Activated CD8-positive, alpha-beta T cell treated with anti-CD3 and anti-CD28 coated beads for 36 hours (primary cell): ENCODE results near the gene ACSL5. TPM values are rescaled to one million over a fixed set of nuclear protein-coding genes. Genes with fewer than 3 reads are reported as not detected.

Experiments used
- ATAC-seq: fragments of 200-7000 bp; cut with Tn5 transposase; one replicate; pipeline ENCODE4 v1.10.0; 2021; ENCODE audit warnings: mild to moderate bottlenecking, moderate library complexity
- CTCF ChIA-PET: fragments of 350-600 bp; sonication (Branson Sonifier 250); formaldehyde crosslinking; loops from one replicate; lab custom pipeline; 2021; ENCODE audit warnings: antibody characterized with exemption; lab: Charles Lee
- POLR2A ChIA-PET: fragments of 350-600 bp; sonication (Branson Sonifier 250); formaldehyde crosslinking; loops from one replicate; lab custom pipeline; 2021; ENCODE audit warnings: antibody characterized with exemption; lab: Charles Lee
- DNase-seq: peaks from one replicate; pipeline ENCODE4 v3.0.0-alpha.2; 2020
- H3K27ac Mint-ChIP-seq: one replicate; pipeline ENCODE4 v1.8.0; 2021; ENCODE audit warnings: mild to moderate bottlenecking, mixed read lengths
- H3K27me3 Mint-ChIP-seq: one replicate; pipeline ENCODE4 v1.8.0; 2021; ENCODE audit warnings: mixed read lengths
- H3K36me3 Mint-ChIP-seq: one replicate; pipeline ENCODE4 v1.8.0; 2021; ENCODE audit warnings: low read depth, mixed read lengths
- H3K4me1 Mint-ChIP-seq: one replicate; pipeline ENCODE4 v1.8.0; 2021; ENCODE audit warnings: low read depth, mixed read lengths
- H3K4me3 Mint-ChIP-seq: one replicate; pipeline ENCODE4 v1.8.0; 2021; ENCODE audit warnings: mild to moderate bottlenecking, moderate library complexity, mixed read lengths
- H3K9me3 Mint-ChIP-seq: one replicate; pipeline ENCODE4 v1.8.0; 2021; ENCODE audit warnings: mixed read lengths
- intact Hi-C: fragments of 100-400 bp; cut with micrococcal nuclease; formaldehyde crosslinking; loops from one replicate; pipeline ENCODE4 v1.10.0; 2022
- total RNA-seq, 2 experiments: library from RNA; stranded (reverse); gene quantifications; one replicate each; pipeline ENCODE4 v1.2.3, GENCODE V29; 2021
- TF ChIP-seq, protein P1 (sequence below): fragments of 200-600 bp; IDR thresholded peaks from one replicate; pipeline ENCODE4 v1.8.0; 2022; ENCODE audit warnings: antibody characterized with exemption, mild to moderate bottlenecking

Gene ACSL5
- total RNA-seq, 2 experiments from 2014 or later, result 33.7 to 34.1 TPM

DNA sequence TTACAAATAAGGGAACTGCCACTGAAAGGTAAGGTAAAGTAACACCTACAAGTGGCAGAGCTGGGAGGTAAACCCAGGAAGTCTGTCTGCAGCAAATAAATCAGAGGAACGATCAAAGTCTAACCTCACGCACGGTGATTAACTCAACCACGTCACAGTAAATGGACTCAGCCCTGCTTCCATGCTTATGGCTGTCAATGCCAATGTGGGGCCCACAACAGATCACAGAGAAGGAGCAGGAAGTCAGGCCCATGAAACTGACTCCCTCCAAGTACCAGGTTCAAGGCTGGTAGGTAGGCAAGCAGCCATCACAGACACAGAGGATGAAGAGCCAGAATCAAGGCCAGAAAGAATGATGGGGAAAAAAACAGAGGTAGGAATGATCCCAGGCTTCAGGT is 38.0 kb upstream of the ACSL5 start:
- DNase-seq (no peak), ATAC-seq (no peak)
- H3K27ac Mint-ChIP-seq, result no peak overlapping the region
- intact Hi-C loops, result no loop called here
- TF ChIP-seq, protein P1, sequence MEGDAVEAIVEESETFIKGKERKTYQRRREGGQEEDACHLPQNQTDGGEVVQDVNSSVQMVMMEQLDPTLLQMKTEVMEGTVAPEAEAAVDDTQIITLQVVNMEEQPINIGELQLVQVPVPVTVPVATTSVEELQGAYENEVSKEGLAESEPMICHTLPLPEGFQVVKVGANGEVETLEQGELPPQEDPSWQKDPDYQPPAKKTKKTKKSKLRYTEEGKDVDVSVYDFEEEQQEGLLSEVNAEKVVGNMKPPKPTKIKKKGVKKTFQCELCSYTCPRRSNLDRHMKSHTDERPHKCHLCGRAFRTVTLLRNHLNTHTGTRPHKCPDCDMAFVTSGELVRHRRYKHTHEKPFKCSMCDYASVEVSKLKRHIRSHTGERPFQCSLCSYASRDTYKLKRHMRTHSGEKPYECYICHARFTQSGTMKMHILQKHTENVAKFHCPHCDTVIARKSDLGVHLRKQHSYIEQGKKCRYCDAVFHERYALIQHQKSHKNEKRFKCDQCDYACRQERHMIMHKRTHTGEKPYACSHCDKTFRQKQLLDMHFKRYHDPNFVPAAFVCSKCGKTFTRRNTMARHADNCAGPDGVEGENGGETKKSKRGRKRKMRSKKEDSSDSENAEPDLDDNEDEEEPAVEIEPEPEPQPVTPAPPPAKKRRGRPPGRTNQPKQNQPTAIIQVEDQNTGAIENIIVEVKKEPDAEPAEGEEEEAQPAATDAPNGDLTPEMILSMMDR, result no peak
- peaks cover 7% of the 10 kb centered on the region for H3K4me1 Mint-ChIP-seq
- H3K36me3 Mint-ChIP-seq, result no peaks in the 10 kb centered on the region
- CTCF ChIA-PET, result interaction anchor here (1.1 to 1.2 kb wide), 2 partner anchors 20 to 136 kb away, joined by 3 read pairs; no protein-coding TSS in a partner anchor
- no peaks in the 10 kb centered on the region for H3K9me3 Mint-ChIP-seq
- H3K4me3 Mint-ChIP-seq, result no peak overlapping the region
- H3K27me3 Mint-ChIP-seq, result peaks cover 5% of the 10 kb centered on the region
- POLR2A ChIA-PET, result interaction anchor here (1.0 kb wide), 1 partner anchor 11 kb away, joined by 3 read pairs; no protein-coding TSS in a partner anchor

- intact Hi-C loops, result no loop called here
- CTCF ChIA-PET, result interaction anchor here (1.1 to 1.2 kb wide), 2 partner anchors 21 to 135 kb away, joined by 3 read pairs; no protein-coding TSS in a partner anchor
- no peak overlapping the region for H3K27ac Mint-ChIP-seq
- DNase-seq (no peak), ATAC-seq (no peak)
- TF ChIP-seq, protein P1, result no peak
- no peaks in the 10 kb centered on the region for H3K9me3 Mint-ChIP-seq
- POLR2A ChIA-PET, result no interaction called here
- peaks cover 7% of the 10 kb centered on the region for H3K4me1 Mint-ChIP-seq
- no peaks in the 10 kb centered on the region for H3K36me3 Mint-ChIP-seq
- H3K27me3 Mint-ChIP-seq, result peaks cover 3% of the 10 kb centered on the region
- no peak overlapping the region for H3K4me3 Mint-ChIP-seq
Observed at GRCh38 chr10:112336556-112337201, 37.2 kb upstream of the ACSL5 start.

DNA sequence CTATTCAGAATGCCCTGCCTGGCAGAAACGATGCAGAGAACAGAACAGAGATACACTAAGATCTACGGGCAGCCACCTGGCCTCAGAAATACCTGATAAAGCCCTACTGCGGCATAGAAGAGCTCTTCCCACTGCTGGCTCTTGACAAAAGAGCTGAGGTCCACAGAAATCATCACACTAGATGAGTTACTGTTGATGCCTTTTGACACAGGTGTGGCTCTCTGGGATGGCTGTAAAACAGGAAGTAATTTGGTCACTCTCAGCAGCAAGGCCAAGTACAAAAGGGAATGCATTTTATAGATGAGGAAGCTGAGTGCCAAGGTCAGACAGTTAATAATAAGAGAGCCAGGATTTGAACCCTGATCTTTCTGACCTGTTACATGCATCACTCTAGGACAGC is 35.0 kb upstream of the ACSL5 start:
- Mint-ChIP-seq H3K4me3 (no peak overlapping the region), H3K27me3 (peaks cover 3% of the 10 kb centered on the region), H3K27ac (no peak overlapping the region), H3K4me1 (peaks cover 2% of the 10 kb centered on the region), H3K9me3 (no peaks in the 10 kb centered on the region), H3K36me3 (no peaks in the 10 kb centered on the region)
- intact Hi-C loops, result no loop called here
- DNase-seq, result no peak
- no peak for ATAC-seq
- POLR2A ChIA-PET, result no interaction called here
- TF ChIP-seq, protein P1, result no peak
- CTCF ChIA-PET, result interaction anchor here (0.6 to 1.6 kb wide), 2 partner anchors 170 to 202 kb away, joined by 3 read pairs; no protein-coding TSS in a partner anchor

DNA sequence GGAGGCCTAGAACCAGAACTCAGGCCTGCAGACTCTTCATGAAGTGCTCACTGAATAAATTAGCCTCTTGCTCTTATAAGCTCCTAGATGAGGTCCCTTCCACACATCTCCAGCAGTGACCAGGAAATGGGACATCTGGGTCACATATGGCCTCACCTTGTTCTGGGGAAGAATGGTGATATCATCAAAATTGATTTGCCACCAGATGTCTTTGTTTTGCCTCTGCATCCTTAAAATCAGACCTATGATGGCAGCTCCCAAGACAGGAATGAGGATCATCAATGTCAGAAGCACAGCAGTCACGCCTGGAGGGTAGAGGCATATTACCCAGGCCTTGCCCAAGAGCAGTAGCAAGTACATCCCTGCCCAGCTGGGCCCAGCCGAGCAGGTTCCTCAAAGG is 33.3 kb upstream of the ACSL5 start:
- H3K27me3 Mint-ChIP-seq, result peaks cover 3% of the 10 kb centered on the region
- no peak overlapping the region for H3K4me3 Mint-ChIP-seq
- no peak for DNase-seq
- intact Hi-C loops, result no loop called here
- TF ChIP-seq, protein P1, result no peak
- H3K9me3 Mint-ChIP-seq, result no peaks in the 10 kb centered on the region
- ChIA-PET CTCF (no interaction called here), POLR2A (no interaction called here)
- no peaks in the 10 kb centered on the region for H3K36me3 Mint-ChIP-seq
- no peak for ATAC-seq
- H3K4me1 Mint-ChIP-seq, result peaks cover 2% of the 10 kb centered on the region
- H3K27ac Mint-ChIP-seq, result no peak overlapping the region

DNA sequence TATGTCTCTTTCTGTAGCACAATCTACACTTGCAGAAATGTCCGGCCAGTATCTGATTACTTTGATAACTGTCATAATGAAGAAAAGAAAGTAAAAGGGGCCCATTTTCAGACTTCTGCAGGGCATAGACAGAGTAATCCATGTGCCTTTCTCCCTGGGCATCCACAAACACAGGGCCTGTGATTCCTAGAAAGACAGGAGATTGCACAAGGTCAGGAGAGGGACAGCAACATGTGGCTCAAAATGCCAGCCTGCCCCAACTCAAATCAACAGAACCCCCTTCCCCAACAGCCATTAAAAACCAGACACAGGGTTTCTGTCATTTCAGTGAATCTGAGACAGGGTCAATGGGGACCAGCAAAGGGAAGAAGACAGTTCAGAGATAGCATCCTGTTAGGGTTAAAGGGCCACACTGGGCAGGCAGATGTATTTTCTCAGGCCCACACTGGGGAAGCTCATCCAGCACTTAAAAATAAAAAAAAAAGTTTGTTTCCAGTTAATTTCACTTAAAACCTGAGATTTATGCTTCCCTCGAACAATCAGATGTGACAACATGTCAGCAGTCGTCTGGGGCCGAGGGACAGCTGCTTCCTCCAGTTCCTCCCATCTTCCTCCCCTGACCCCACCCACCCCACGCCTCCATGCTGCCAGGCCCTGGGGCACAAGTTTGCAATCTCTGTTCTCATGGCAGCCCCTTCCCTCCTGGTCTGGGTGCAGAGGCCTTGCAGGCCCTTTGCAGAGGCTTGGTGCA is 30.7 kb upstream of the ACSL5 start:
- ATAC-seq (no peak), DNase-seq (no peak)
- CTCF ChIA-PET, result no interaction called here
- Mint-ChIP-seq H3K4me3 (no peak overlapping the region), H3K36me3 (no peaks in the 10 kb centered on the region), H3K4me1 (no peaks in the 10 kb centered on the region), H3K27ac (no peak overlapping the region), H3K9me3 (no peaks in the 10 kb centered on the region), H3K27me3 (no peaks in the 10 kb centered on the region)
- POLR2A ChIA-PET, result no interaction called here
- intact Hi-C loops, result no loop called here
- TF ChIP-seq, protein P1, result no peak
